ENCODE measurements around the gene CSMD2.

- TF ChIP-seq MAX (IDR thresholded peaks at IDR 0.05) (no peak), TEAD4 (IDR thresholded peaks at IDR 0.05) (no peak), EP300 (IDR thresholded peaks at IDR 0.05; ENCODE audit: borderline replicate concordance) (no peak), TCF12 (IDR thresholded peaks at IDR 0.05; ENCODE audit: low read depth) (no peak), NFIC (IDR thresholded peaks at IDR 0.05) (no peak), TAF1 (IDR thresholded peaks at IDR 0.05; ENCODE audit: low read depth) (no peak)
Measured at GRCh38 chr1:33758698-33759097, 406.3 kb downstream of the CSMD2 start.
